AG04450 (cell line): ENCODE data around the gene CCDC15. TPM values are rescaled to one million over a fixed set of nuclear protein-coding genes. Genes with fewer than 3 reads are reported as not detected.
"Not testable (repeated sequence)": the region's sequence is repeated elsewhere in the genome, so short reads cannot be mapped to it uniquely, and the experiment has no call there.

Experiments
- CTCF ChIA-PET: fragments of 300-600, 350-600 bp; formaldehyde crosslinking; extraction: SDS; loops from one replicate; lab custom pipeline; 2022; ENCODE audit warnings: antibody characterized with exemption, inconsistent platforms; lab: Charles Lee
- POLR2A ChIA-PET: fragments of 350-600 bp; formaldehyde crosslinking; extraction: SDS; loops from one replicate; lab custom pipeline; 2021; ENCODE audit warnings: antibody characterized with exemption, inconsistent platforms; lab: Yijun Ruan, JAX
- DNase-seq: peaks from one replicate; pipeline ENCODE4 v3.0.0-alpha.2; 2011; ENCODE audit warnings: low read depth, low spot score
- H3K27ac ChIP-seq: one replicate; pipeline ENCODE4 v1.5.1; 2012; ENCODE audit warnings: low read depth, low read length, control low read depth
- H3K27me3 ChIP-seq: one replicate; pipeline ENCODE4 v1.6.0; 2012; ENCODE audit warnings: low read length; ENCODE audit not compliant: control insufficient read depth, insufficient read depth
- H3K4me3 ChIP-seq: 2 replicates; pipeline ENCODE4 v1.5.1; 2011; ENCODE audit warnings: mild to moderate bottlenecking, low read depth, low read length, control low read depth
- H3K9me3 ChIP-seq: 2 replicates; pipeline ENCODE4 v1.5.1; 2012; ENCODE audit warnings: low read length; ENCODE audit not compliant: control insufficient read depth, insufficient read depth
- CTCF ChIP-seq: IDR thresholded peaks from 2 replicates; pipeline ENCODE4 v1.5.1; 2011; ENCODE audit warnings: low read depth, low read length, control low read depth, inconsistent platforms
- polyA plus RNA-seq: library from polyadenylated mRNA; depleted of rRNA; stranded (reverse); fragments of >200 nt; gene quantifications from 2 replicates; pipeline ENCODE4 v1.2.3, GENCODE V29; 2011

Gene CCDC15
- polyA plus RNA-seq, 1 experiment, result 1.1 TPM

DNA sequence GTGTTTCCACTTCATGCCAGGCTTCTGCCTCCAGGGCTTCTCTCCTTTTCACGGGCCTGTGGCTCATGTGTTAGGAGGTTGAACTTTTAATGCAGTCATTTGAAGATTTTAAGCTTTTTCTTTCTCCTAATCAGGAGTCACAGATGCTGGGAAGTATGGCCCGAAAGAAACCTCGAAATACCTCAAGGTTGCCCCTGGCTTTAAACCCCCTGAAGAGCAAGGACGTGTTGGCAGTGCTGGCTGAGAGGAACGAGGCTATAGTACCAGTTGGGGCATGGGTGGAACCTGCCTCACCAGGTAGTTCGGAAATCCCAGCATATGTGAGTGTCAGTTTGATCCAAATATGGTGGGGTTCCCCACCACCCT lies 571 bp downstream of the CCDC15 start:
- ChIA-PET POLR2A (interaction anchor here (1.0 to 2.6 kb wide), 4 partner anchors 20 to 78 kb away, joined by 3 to 31 read pairs (median 17); partner anchors contain the start of genes HEPACAM and ROBO4), CTCF (interaction anchor here (1.3 to 2.6 kb wide), 6 partner anchors 19 to 391 kb away, joined by 3 to 16 read pairs (median 6); partner anchors contain the start of genes HEPACAM and ROBO3)
- no peak for TF ChIP-seq CTCF
- peak overlapping the region; percentile 87 for H3K27ac ChIP-seq
- H3K9me3 ChIP-seq, result no peaks in the 10 kb centered on the region
- peak overlapping the region; percentile 61 for H3K4me3 ChIP-seq
- H3K27me3 ChIP-seq, result no peaks in the 10 kb centered on the region
- DNase-seq, result no peak

GRCh38 chr11:124955035-124955434 lies 1.0 kb downstream of the CCDC15 start:
- H3K27me3 ChIP-seq, result no peaks in the 10 kb centered on the region
- ChIA-PET POLR2A (interaction anchor here (2.2 to 2.6 kb wide), 2 partner anchors 57 to 79 kb away, joined by 12 to 31 read pairs; partner anchors contain the start of gene ROBO4), CTCF (interaction anchor here (1.3 to 2.6 kb wide), 2 partner anchors 79 to 391 kb away, joined by 3 to 16 read pairs; no protein-coding TSS in a partner anchor)
- no peak for TF ChIP-seq CTCF
- H3K4me3 ChIP-seq, result no peak overlapping the region
- no peak overlapping the region for H3K27ac ChIP-seq
- H3K9me3 ChIP-seq, result no peaks in the 10 kb centered on the region
- DNase-seq, result no peak

DNA sequence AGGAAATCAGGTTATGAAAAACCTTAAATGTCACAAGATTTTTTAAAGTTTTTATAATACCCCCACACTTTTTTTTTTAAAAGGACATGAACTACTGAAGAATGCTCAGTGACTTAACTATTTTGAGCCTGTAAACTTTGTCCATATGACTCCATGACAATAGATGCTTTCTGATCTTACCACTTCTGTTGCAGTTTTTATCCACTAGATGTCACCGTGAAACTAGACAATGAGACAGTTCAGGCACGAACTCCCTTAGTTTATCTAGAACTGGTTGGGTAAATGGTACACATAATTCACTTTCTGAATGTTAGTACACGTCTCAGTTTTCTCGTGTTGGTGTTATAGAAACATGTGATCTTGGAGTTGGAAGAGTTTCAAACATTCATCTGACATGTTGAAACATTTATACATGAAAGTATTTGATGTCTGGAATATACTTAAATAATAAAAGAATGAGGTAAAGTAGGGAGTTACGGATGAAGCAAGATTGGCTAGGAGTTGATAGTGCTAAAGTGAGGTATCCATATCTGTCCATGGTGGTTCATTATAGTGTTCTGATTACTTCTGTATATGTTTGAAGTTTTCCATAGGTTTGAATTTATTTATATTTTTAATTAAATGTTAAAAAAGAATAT lies 8.1 kb downstream of the CCDC15 start:
- TF ChIP-seq CTCF, result peak; percentile 79
- ChIA-PET CTCF (interaction anchor here (1.0 to 4.8 kb wide), 5 partner anchors 19 to 471 kb away, joined by 3 to 25 read pairs (median 15); no protein-coding TSS in a partner anchor), POLR2A (no interaction called here)
- Histone ChIP-seq H3K27me3 (no peaks in the 10 kb centered on the region), H3K27ac (no peak overlapping the region), H3K9me3 (no peaks in the 10 kb centered on the region), H3K4me3 (no peak overlapping the region)
- peak; percentile 74 for DNase-seq

DNA sequence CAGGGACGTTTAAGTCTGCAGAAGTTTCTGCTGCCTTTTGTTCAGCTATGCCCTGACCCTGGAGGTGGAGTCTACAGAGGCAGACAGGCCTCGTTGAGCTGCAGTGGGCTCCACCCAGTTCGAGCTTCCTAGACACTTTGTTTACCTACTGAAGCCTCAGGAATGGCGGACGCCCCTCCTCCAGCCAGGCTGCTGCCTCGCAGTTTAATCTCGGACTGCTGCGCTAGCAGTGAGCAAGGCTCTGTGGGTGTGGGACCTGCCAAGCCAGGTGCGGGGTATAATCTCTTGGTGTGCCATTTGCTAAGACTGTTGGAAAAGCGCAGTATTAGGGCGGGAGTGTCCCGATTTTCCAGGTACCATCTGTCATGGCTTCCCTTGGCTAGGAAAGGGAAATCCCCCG lies 14.2 kb downstream of the CCDC15 start:
- H3K27ac ChIP-seq, H3K27me3 ChIP-seq, H3K9me3 ChIP-seq, H3K4me3 ChIP-seq, DNase-seq, POLR2A ChIA-PET: not testable (repeated sequence)
- CTCF ChIA-PET, result interaction anchor here (0.6 to 2.3 kb wide), 2 partner anchors 156 to 461 kb away, joined by 3 to 9 read pairs; no protein-coding TSS in a partner anchor

GRCh38 chr11:124970925-124971324 lies 16.9 kb downstream of the CCDC15 start:
- DNase-seq, result no peak
- POLR2A ChIA-PET, result no interaction called here
- no peak overlapping the region for H3K4me3 ChIP-seq

More at GRCh38 chr11:124970925-124971324, 16.9 kb downstream of the CCDC15 start:
- TF ChIP-seq CTCF, result no peak
- H3K9me3 ChIP-seq, result no peaks in the 10 kb centered on the region
- H3K27ac ChIP-seq, result no peak overlapping the region
- CTCF ChIA-PET, result interaction anchor here (1.3 to 1.6 kb wide), 2 partner anchors 171 to 458 kb away, joined by 4 to 8 read pairs; no protein-coding TSS in a partner anchor
- no peaks in the 10 kb centered on the region for H3K27me3 ChIP-seq
